Measurements from ENCODE around the gene TSPAN14. TPM values are rescaled to one million over a fixed set of nuclear protein-coding genes. Genes with fewer than 3 reads are reported as not detected.

TSPAN14 gene
- total RNA-seq, 1 donor from 2014 or later = 18.9 TPM

- POLR2A ChIA-PET = interaction anchor here (0.6 kb wide), 1 partner anchor 10 kb away, joined by 5 read pairs; no protein-coding TSS in a partner anchor
- intact Hi-C loops (cut with micrococcal nuclease) = no loop called here
Observed at GRCh38 chr10:80425901-80426300, 28.2 kb upstream of the TSPAN14 start.

GRCh38 chr10:80427541-80427940 is 26.6 kb upstream of the TSPAN14 start:
- intact Hi-C loops (cut with micrococcal nuclease) = no loop called here
- Mint-ChIP-seq H3K9me3 (no peaks in the 10 kb centered on the region), H3K27ac (no peak overlapping the region), H3K27me3 (no peaks in the 10 kb centered on the region), H3K4me3 (no peak overlapping the region), H3K4me1 (peaks cover 4% of the 10 kb centered on the region), H3K36me3 (ENCODE audit: low read depth) (peaks cover 30% of the 10 kb centered on the region)
- no peak for DNase-seq
- CTCF ChIA-PET = interaction anchor here (0.6 kb wide), 1 partner anchor 65 kb away, joined by 4 read pairs; no protein-coding TSS in a partner anchor
- POLR2A ChIA-PET = no interaction called here
- TF ChIP-seq CTCF (IDR thresholded peaks at IDR 0.05) = no peak
- no peak for ATAC-seq (ENCODE audit: low read depth)

More at GRCh38 chr10:80425901-80426300, 28.2 kb upstream of the TSPAN14 start:
- no peak for ATAC-seq (ENCODE audit: low read depth)
- DNase-seq = no peak
- H3K9me3 Mint-ChIP-seq = no peaks in the 10 kb centered on the region
- H3K27ac Mint-ChIP-seq = no peak overlapping the region
- CTCF ChIA-PET = no interaction called here
- H3K36me3 Mint-ChIP-seq (ENCODE audit: low read depth) = peaks cover 23% of the 10 kb centered on the region
- no peak for TF ChIP-seq CTCF (IDR thresholded peaks at IDR 0.05)
- no peak overlapping the region for H3K4me3 Mint-ChIP-seq
- peaks cover 21% of the 10 kb centered on the region for H3K4me1 Mint-ChIP-seq
- H3K27me3 Mint-ChIP-seq = no peaks in the 10 kb centered on the region

- CTCF ChIA-PET = no interaction called here
- Mint-ChIP-seq H3K9me3 (no peaks in the 10 kb centered on the region), H3K27me3 (no peaks in the 10 kb centered on the region), H3K4me3 (no peak overlapping the region), H3K4me1 (no peaks in the 10 kb centered on the region), H3K27ac (no peak overlapping the region), H3K36me3 (ENCODE audit: low read depth) (peaks cover 30% of the 10 kb centered on the region)
- POLR2A ChIA-PET = no interaction called here
- ATAC-seq (ENCODE audit: low read depth) (no peak), DNase-seq (no peak)
- intact Hi-C loops (cut with micrococcal nuclease) = no loop called here
- TF ChIP-seq CTCF (IDR thresholded peaks at IDR 0.05) = no peak
Observed at GRCh38 chr10:80429521-80429973, 24.6 kb upstream of the TSPAN14 start.

- H3K27me3 Mint-ChIP-seq = no peaks in the 10 kb centered on the region
- ChIA-PET POLR2A (no interaction called here), CTCF (no interaction called here)
- no peak overlapping the region for H3K4me3 Mint-ChIP-seq
- intact Hi-C loops (cut with micrococcal nuclease) = no loop called here
- ATAC-seq (ENCODE audit: low read depth) (no peak), DNase-seq (no peak)
- H3K9me3 Mint-ChIP-seq = no peaks in the 10 kb centered on the region
- peaks cover 8% of the 10 kb centered on the region for H3K36me3 Mint-ChIP-seq (ENCODE audit: low read depth)
- no peak for TF ChIP-seq CTCF (IDR thresholded peaks at IDR 0.05)
- no peak overlapping the region for H3K27ac Mint-ChIP-seq
- H3K4me1 Mint-ChIP-seq = no peaks in the 10 kb centered on the region
Observed at GRCh38 chr10:80433134-80433533, 21.0 kb upstream of the TSPAN14 start.

- DNase-seq (no peak), ATAC-seq (ENCODE audit: low read depth) (no peak)
- no peak for TF ChIP-seq CTCF (IDR thresholded peaks at IDR 0.05)
- intact Hi-C loops (cut with micrococcal nuclease) = no loop called here
- no peaks in the 10 kb centered on the region for H3K27me3 Mint-ChIP-seq
- H3K4me1 Mint-ChIP-seq = no peaks in the 10 kb centered on the region
- ChIA-PET CTCF (interaction anchor here (1.4 kb wide), 1 partner anchor 69 kb away, joined by 5 read pairs; no protein-coding TSS in a partner anchor), POLR2A (interaction anchor here (0.7 kb wide), 1 partner anchor 11 kb away, joined by 5 read pairs; no protein-coding TSS in a partner anchor)
- H3K4me3 Mint-ChIP-seq = no peak overlapping the region
- H3K27ac Mint-ChIP-seq = no peak overlapping the region
- peaks cover 5% of the 10 kb centered on the region for H3K36me3 Mint-ChIP-seq (ENCODE audit: low read depth)
- no peaks in the 10 kb centered on the region for H3K9me3 Mint-ChIP-seq
Observed at GRCh38 chr10:80436446-80437098, 17.5 kb upstream of the TSPAN14 start.
